Esophagus (tissue), 2 donors: ENCODE measurements around the gene SERHL2. TPM values are rescaled to one million over a fixed set of nuclear protein-coding genes. Genes with fewer than 3 reads are reported as not detected.

Experiments used
- H3K27ac ChIP-seq, 2 donors: one replicate each; pipeline ENCODE4 v1.5.1; 2013; ENCODE audit warnings: low read depth in 2 of 2, mild to moderate bottlenecking in 2 of 2, inconsistent platforms in 1 of 2, low read length in 1 of 2, moderate library complexity in 1 of 2
- H3K27me3 ChIP-seq, 2 donors: one replicate each; pipeline ENCODE4 v1.6.1; 2013; ENCODE audit warnings: low read length in 2 of 2, control low read depth in 1 of 2, mild to moderate bottlenecking in 1 of 2; ENCODE audit not compliant: insufficient read depth in 2 of 2, control insufficient read depth in 1 of 2
- H3K36me3 ChIP-seq, 2 donors: one replicate each; pipeline ENCODE4 v1.6.1; 2013; ENCODE audit warnings: low read length in 1 of 2; ENCODE audit not compliant: control insufficient read depth in 2 of 2, insufficient read depth in 2 of 2
- H3K4me1 ChIP-seq, 2 donors: one replicate each; pipeline ENCODE4 v1.6.1; 2013; ENCODE audit warnings: low read length in 1 of 2; ENCODE audit not compliant: control insufficient read depth in 2 of 2, insufficient read depth in 2 of 2
- H3K4me3 ChIP-seq, 2 donors: one replicate each; pipeline ENCODE4 v1.5.1; 2013; ENCODE audit warnings: low read length in 2 of 2, mild to moderate bottlenecking in 2 of 2, low read depth in 1 of 2, moderate library complexity in 1 of 2
- H3K9me3 ChIP-seq, 2 donors: one replicate each; pipeline ENCODE4 v1.6.1; 2013; ENCODE audit warnings: mild to moderate bottlenecking in 2 of 2, low read depth in 1 of 2, low read length in 1 of 2, moderate library complexity in 1 of 2; ENCODE audit not compliant: control insufficient read depth in 2 of 2, insufficient read depth in 1 of 2
- WGBS, 2 donors: extraction: QIAGEN DNeasy Blood & Tissue Kit; methylation state at CpG; one replicate each; pipeline ENCODE4 v1.1.7; 2013; 5-methylcytosine and 5-hydroxymethylcytosine counted together
- polyA plus RNA-seq, 2 donors: library from polyadenylated mRNA; stranded (reverse); fragments of 200-250 nt; gene quantifications; one replicate each; pipeline ENCODE4 v1.2.3, GENCODE V29; 2013
- donor health status: healthy with polysubstance abuse.
- donor health status: Bipolar disorder and iron deficiency.

The SERHL2 gene
- polyA plus RNA-seq, 2 donors, result 1.5 to 6.0 TPM

DNA sequence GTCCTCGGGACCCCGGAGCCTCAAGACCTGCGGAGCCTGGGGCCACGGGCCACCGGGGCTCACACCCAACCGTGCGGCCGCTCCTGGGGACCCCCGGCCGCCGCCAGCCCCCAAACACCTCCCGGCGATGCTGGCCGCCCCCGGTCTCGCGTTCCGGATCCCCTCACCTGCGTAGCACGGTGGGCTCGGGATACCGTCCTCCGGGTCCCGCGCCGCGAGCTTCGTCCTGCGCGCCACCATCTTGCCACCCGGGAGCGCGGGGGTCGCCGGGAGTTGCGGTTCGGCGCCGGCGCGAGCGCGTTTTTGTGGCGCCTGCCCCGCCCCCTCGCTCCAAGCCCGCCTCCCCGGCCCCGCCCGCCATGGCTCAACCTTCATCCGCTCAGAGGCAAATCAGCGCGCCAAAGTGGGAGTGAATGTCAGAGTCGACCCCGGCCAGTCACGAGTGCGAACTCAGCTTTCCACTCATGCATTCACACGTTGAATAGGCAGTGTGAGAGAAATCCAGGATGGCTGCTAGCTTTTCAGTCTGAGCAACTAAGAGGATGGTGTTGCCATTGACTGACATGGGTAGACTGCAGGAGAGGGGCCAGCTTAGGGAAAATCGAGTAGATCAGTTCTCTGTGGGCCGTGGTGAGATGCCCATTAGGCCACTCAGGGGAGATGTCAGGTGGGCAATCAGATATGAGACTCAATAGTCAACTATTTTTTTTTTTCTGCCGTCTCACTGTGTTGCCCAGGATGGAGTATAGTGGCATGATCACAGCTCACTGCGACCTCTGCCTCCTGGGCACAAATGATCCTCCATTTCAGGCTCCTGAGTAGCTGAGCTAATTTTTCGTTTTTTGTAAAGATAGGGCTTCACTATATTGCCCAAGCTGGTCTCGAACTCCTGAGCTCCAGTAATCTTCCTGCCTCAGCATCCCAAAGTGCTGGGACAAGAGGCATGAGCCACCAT is 28.3 kb downstream of the SERHL2 start:
- peaks cover 16 to 44% of the 10 kb centered on the region in 2 donors for H3K36me3 ChIP-seq
- peak overlapping the region; percentile 80 to 84 for H3K4me3 ChIP-seq
- no peaks in the 10 kb centered on the region for H3K4me1 ChIP-seq
- peak overlapping the region; percentile 47 to 78 for H3K27ac ChIP-seq
- no peaks in the 10 kb centered on the region for H3K27me3 ChIP-seq
- H3K9me3 ChIP-seq, result no peaks in the 10 kb centered on the region
- 6% methylated on average over 56 to 64 of the region's 64 CpGs for WGBS, 2 donors

DNA sequence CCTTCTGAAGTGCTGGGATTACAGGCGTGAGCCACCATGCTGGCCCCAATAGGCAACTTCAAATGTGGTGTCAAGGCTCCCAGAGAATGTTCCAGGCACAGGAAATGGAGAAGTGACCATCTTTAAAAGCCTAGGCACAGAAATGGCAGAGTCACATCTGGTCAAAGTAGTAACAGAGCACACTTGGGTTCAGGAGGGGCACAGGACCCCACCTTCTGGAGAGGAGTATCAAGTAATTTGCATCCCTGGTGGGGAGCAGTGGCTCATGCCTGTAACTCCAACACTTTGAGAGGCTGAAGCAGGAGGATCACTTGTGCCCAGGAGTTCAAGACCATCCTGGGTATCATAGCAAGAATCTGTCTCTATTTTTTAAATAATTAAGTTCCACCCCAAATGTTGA is 29.2 kb downstream of the SERHL2 start:
- Histone ChIP-seq H3K4me1 (no peaks in the 10 kb centered on the region), H3K9me3 (no peaks in the 10 kb centered on the region), H3K27me3 (no peaks in the 10 kb centered on the region), H3K36me3 (peaks cover 21 to 43% of the 10 kb centered on the region in 2 donors), H3K27ac (no peak overlapping the region), H3K4me3 (no peak overlapping the region)
- WGBS, 2 donors, result 87 to 95% methylated on average over 1 of the region's 1 CpG

DNA sequence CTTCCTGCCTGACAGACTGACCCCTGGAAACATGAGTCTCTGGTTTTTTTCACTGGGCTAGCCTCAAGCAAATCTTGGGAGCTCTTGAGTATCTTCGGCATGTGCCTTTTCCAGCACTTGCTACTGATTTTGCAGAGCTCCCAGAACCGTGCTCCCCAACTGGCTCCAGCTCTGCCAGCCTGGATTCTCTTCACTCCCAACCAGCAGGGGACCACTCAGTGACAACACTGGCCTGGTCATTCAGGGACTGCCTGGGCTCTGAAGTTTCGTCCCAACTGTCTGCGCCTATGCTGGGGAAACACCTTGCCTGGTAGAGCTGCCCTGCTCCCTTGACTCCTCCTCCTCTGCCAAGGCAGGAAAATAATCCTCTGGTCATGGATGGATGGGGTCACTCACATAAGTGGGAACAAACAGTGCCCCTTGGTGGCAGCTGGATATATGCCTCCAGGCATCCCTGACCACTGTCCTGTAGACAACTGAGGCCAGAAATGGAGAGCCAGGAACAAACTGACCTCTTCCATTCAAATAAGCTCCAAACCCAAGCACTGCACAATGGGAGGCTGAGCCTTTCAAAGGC is 30.7 kb downstream of the SERHL2 start:
- Histone ChIP-seq H3K36me3 (peaks cover 21 to 41% of the 10 kb centered on the region in 2 donors), H3K4me3 (no peak overlapping the region), H3K27me3 (no peaks in the 10 kb centered on the region), H3K9me3 (no peaks in the 10 kb centered on the region), H3K4me1 (no peaks in the 10 kb centered on the region), H3K27ac (no peak overlapping the region)
- WGBS, 2 donors, result 90 to 92% methylated on average over 4 of the region's 4 CpGs

DNA sequence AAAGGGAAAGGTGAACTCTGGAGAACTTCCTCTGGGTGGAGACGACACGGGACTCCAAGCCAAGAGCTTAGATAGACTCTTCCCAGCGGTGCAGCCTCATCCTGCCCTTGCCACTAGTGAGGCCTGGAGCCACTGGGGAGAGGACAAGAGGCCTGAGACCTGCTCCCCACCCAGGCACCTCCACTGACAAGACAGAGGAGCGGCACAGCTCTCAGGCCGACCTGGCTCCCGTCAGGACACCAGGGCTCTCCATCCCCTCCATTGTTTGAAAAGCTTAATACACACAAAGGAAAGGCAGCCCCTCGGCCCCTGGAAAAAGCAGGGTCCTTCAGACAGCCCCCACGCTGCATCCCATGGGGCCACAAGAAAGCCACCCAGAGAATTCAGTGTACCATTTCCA is 31.3 kb downstream of the SERHL2 start:
- H3K4me1 ChIP-seq, result no peaks in the 10 kb centered on the region
- no peaks in the 10 kb centered on the region for H3K27me3 ChIP-seq
- 71 to 77% methylated on average over 8 of the region's 8 CpGs for WGBS, 2 donors
- no peak overlapping the region for H3K4me3 ChIP-seq
- peaks cover 21 to 38% of the 10 kb centered on the region in 2 donors for H3K36me3 ChIP-seq
- no peaks in the 10 kb centered on the region for H3K9me3 ChIP-seq
- H3K27ac ChIP-seq, result no peak overlapping the region

DNA sequence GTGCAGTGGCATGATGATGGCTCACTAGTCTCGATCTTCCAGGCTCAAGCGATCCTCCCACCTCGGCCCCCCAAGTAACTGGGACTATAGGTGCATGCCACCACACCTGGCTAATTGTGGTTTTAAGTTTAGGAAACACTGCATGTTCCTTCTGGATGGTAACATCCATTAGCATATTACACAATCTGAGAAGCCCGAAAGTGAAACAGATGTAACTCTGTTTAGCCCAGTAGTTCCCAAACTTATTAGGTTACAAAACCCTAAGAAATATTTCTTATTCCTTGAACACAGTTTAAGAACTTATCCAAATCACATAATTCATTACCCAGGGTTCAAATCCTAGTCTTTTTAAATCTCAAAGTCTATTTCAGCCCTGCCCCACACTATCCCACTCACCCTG is 32.6 kb downstream of the SERHL2 start:
- Histone ChIP-seq H3K9me3 (no peaks in the 10 kb centered on the region), H3K4me1 (no peaks in the 10 kb centered on the region), H3K27ac (no peak overlapping the region), H3K27me3 (no peaks in the 10 kb centered on the region), H3K4me3 (no peak overlapping the region), H3K36me3 (peaks cover 23 to 38% of the 10 kb centered on the region in 2 donors)
- 90 to 93% methylated on average over 4 of the region's 4 CpGs for WGBS, 2 donors

DNA sequence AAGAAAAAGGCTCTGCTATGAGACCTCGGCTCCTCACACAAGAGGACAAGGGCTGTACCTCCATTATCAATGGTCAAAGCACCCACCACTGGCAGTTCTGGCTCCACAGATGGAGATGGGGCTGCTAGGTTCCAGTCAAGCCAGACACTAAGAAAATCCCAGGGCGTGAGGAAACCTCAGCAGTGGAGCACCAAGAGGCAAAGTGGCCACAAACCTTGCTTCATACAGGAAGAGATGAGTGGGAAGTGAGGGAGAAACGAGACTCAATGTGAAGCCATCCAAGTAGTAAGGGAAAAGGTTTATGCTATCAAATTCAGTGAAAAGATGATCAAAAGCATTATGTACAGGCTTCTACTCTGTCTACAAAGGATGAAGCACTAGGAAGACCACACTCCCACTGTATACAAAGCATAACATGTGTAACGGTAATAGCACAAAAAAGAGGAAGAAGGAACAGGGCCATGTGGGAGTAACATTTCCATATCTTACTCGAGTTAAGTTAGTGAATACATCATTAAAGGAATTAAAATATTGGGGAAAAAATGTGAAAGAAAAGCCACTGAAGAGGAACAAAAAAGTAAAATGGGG is 33.9 kb downstream of the SERHL2 start:
- Histone ChIP-seq H3K4me3 (no peak overlapping the region), H3K27ac (no peak overlapping the region), H3K4me1 (no peaks in the 10 kb centered on the region), H3K9me3 (no peaks in the 10 kb centered on the region), H3K36me3 (peaks cover 29 to 47% of the 10 kb centered on the region in 2 donors), H3K27me3 (no peaks in the 10 kb centered on the region)
- WGBS, 2 donors, result 80 to 83% methylated on average over 5 of the region's 5 CpGs

DNA sequence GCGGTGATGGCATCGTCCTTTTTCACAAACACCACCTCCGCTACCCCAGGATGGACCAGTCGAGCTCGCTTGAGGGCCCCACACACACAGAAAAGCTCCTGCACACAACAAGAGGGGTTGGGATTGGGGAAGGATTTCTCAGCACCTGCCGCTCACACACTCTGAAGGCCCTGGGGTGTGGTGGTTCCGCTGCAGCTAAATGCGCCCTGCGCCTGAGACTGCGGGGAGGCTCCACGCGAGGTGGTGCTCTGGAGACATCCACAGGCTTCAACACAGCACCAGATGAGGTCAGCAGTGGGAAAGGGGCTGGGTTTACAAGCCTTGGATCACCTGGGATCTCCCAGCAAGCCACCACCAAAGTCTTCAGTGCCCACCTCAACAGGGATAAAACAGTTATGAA is 38.2 kb downstream of the SERHL2 start:
- no peak overlapping the region for H3K27ac ChIP-seq
- H3K9me3 ChIP-seq, result no peaks in the 10 kb centered on the region
- H3K27me3 ChIP-seq, result no peaks in the 10 kb centered on the region
- 95 to 97% methylated on average over 12 of the region's 12 CpGs for WGBS, 2 donors
- H3K36me3 ChIP-seq, result peaks cover 32 to 46% of the 10 kb centered on the region in 2 donors
- no peak overlapping the region for H3K4me3 ChIP-seq
- no peaks in the 10 kb centered on the region for H3K4me1 ChIP-seq

DNA sequence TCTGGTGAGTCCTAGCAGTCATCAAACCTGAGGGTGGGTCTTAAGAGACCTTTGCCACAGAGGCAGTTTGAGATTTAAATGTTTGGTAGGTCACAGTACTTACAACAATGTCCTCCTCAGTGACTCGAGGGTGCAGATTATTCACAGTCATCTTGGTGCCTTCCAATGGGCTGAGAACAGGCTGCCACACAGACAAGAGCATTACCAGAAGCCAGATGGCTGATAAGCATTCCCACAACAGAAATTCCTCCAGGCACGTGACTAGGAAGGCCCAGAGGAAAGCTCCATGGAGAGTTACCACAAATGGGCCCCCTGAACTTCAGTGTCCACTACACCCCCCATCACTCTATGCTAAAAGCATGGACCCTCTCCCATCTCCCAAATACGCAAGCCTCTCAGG is 41.7 kb downstream of the SERHL2 start:
- H3K36me3 ChIP-seq, result peaks cover 41 to 50% of the 10 kb centered on the region in 2 donors

DNA sequence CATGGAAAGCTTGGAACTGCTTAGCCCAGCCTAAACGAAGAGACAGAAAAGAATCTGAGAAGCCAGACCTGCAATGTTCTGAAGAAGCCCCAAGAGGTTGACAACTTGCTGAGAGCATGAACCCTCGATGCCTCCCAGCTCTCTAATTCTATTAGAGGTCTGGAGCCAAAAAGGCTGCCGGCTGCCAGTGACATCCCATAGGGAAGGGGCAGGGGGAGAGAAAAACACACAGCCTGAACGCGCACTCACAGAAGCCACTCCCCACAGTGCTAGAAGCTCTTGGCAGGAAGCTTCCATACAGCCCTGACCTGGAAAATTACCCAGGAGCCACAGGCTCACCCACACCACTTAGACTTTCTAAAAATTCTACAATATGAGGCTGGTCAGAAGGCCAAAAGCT is 42.6 kb downstream of the SERHL2 start:
- H3K4me1 ChIP-seq, result no peaks in the 10 kb centered on the region
- no peaks in the 10 kb centered on the region for H3K27me3 ChIP-seq
- H3K4me3 ChIP-seq, result no peak overlapping the region
- WGBS, 2 donors, result 54 to 58% methylated on average over 5 of the region's 5 CpGs
- H3K27ac ChIP-seq, result peak overlapping the region in 1 of 2 donors; percentile 17
- H3K36me3 ChIP-seq, result peaks cover 39 to 54% of the 10 kb centered on the region in 2 donors
- H3K9me3 ChIP-seq, result no peaks in the 10 kb centered on the region

More for the DNA sequence above, 41.7 kb downstream of the SERHL2 start:
- H3K27me3 ChIP-seq, result no peaks in the 10 kb centered on the region
- H3K9me3 ChIP-seq, result no peaks in the 10 kb centered on the region
- no peaks in the 10 kb centered on the region for H3K4me1 ChIP-seq
- WGBS, 2 donors, result 82 to 84% methylated on average over 3 of the region's 3 CpGs
- no peak overlapping the region for H3K4me3 ChIP-seq
- no peak overlapping the region for H3K27ac ChIP-seq
